Skeletal muscle cell (primary cell): ENCODE data around the gene EXOC4.
"Not testable (repeated sequence)": the region's sequence is repeated elsewhere in the genome, so short reads cannot be mapped to it uniquely, and the experiment has no call there.

ENCODE experiments used
- DNase-seq: peaks from one replicate; pipeline ENCODE4 v3.0.0-alpha.2; 2010; ENCODE audit warnings: low read depth
- H3K4me3 ChIP-seq: 2 replicates; pipeline ENCODE4 v1.5.1; 2011; ENCODE audit warnings: low read depth, mild to moderate bottlenecking, control low read depth, low read length, moderate library complexity

EXOC4 gene

DNA sequence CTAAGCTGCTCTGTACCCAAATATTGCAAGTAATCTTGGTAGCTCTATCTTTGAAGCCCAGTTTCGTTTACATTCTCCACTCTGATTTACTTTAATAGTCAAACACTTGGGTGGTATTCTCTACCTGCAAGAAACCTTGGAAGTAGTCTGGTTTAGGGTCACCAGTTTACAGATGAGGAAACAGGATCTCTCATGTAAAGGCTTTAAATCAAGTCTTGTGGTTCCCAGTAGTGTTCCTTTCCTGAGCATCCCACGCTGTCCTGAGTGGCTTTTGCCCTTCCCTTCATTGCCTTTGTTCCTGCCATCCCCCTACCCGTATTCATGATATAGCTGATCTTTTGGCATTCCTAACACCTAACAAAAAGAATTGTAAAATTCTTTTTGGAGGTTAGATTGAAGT, 20.3 kb downstream of the EXOC4 start:
- no peak for DNase-seq
- no peak overlapping the region for H3K4me3 ChIP-seq

DNA sequence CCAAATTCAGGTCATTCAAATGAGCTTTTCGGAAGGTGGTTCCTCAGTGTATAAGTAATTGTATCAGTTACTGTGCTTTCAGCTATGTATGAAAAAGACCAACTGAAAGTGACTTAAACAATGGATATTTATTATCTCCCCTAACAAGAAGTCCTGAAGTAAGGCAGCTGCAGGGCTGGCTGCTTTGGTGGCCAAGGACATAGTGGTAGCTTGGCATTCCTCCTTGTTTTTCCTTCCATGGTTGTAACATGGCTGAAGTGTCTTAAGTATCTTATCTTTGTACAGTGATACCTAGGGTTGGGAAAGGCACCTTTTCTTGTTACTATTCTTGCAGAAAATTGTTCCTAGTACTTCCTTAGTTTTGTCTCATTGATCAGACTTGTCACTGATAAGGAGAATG, 21.4 kb downstream of the EXOC4 start:
- DNase-seq, result no peak
- H3K4me3 ChIP-seq, result no peak overlapping the region

DNA sequence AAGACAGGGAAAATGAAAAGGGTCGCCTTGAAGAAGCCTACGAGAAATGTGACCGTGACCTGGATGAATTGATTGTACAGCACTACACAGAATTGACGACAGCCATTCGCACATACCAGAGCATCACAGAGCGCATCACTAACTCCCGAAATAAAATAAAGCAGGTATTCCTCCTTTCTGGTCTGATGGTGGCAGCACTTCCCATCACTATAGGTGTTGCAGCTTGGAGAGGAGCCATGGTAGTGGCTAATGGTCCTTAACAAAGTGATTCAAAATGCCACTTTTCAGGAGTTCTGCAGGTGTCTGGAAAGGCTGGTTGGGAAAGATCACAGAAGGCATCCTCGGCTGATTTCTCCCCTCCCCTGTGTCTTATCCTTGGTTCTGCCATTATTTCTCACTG, 22.1 kb downstream of the EXOC4 start:
- DNase-seq, result no peak
- no peak overlapping the region for H3K4me3 ChIP-seq

DNA sequence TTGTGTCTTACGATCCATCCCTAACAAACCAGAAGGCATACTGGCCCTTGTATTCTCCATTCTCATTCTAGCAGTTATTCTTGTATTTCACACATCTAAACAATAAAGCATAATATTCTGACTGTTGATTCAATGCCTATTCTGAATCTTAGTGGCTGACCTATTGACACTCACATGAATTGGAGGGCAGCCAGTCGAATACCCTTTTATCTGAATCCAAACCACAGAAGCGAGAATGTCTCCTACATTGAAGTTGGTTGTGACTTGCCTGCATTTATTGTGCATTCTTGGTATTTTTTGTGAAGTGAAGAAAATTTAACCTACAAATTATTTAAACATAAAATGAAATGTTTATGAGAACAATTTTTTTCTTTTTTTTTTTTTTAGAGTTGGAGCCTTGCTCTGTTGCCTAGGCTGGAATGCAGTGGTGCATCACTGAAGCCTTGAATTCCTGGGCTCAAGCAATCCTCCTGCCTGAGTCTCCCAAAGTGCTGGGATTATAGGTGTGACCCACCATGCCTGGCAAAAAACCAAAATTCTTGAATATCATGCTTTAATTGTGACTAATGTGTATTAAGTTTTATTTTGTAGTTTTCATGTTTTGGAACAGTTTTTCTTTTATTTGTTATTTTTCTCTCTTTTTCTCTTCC, 22.7 kb downstream of the EXOC4 start:
- DNase-seq, result no peak
- H3K4me3 ChIP-seq, result no peak overlapping the region

DNA sequence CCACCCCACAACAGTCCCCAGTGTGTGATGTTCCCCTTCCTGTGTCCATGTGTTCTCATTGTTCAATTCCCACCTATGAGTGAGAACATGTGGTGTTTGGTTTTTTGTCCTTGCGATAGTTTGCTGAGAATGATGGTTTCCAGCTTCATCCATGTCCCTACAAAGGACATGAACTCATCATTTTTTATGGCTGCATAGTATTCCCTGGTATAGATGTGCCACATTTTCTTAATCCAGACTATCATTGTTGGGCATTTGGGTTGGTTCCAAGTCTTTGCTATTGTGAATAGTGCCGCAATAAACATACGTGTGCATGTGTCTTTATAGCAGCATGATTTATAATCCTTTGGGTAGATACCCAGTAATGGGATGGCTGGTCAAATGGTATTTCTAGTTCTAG, 26.1 kb downstream of the EXOC4 start:
- not testable (repeated sequence) for H3K4me3 ChIP-seq, DNase-seq

DNA sequence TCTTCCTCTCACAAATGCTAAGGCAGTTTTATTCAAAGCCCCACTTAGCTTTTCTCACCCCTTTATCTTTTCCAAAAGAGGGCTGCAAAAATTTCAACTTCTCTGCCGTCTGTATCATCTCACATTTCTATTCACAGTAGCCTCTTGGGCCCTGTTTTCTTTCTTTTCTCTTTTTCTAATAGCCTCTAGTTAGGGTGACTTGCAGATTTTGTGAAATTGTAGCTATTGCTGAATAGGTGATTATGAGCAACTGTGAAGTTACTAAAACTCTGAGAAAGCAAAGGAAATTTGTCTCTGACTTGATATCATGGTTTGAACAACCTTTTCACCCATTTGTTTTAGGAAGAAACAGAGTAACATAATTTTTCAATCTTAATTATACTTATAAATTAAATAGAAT, 29.2 kb downstream of the EXOC4 start:
- DNase-seq, result no peak
- no peak overlapping the region for H3K4me3 ChIP-seq

DNA sequence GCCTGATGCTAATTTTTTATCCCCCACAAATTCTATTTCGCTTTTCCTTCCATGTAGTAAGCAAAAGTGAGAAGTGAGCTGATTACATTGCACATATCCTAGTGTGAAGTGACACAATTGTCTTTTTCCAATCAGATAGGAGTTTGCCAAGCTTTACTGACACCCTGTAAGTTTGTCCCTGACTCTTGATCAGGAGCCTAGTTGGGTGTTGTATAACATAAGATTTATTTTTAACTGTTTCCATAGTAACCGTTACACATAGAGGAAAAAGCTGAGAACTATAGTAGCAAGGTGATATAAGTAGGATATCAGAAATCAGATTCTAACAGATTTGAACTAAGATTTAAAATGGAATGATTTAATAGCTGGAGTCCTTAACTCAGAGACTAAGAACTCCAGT, 31.2 kb downstream of the EXOC4 start:
- H3K4me3 ChIP-seq, result no peak overlapping the region
- DNase-seq, result no peak

DNA sequence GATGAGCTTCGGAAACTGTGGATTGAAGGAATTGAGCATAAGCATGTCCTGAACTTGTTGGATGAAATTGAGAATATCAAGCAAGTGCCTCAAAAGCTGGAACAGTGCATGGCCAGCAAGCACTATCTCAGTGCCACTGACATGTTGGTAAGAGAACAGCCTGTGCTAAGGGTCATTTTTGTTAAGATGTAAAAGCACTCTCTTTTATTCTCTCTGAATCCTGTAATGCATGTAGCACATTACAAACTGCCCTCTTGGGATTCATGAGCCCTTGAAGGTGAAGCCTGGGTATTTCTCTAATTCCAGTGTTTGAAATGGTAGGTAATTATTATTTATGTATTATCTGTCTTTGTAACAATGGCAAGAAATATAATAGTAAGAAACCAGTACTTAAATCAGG, 36.1 kb downstream of the EXOC4 start:
- DNase-seq, result no peak
- no peak overlapping the region for H3K4me3 ChIP-seq

DNA sequence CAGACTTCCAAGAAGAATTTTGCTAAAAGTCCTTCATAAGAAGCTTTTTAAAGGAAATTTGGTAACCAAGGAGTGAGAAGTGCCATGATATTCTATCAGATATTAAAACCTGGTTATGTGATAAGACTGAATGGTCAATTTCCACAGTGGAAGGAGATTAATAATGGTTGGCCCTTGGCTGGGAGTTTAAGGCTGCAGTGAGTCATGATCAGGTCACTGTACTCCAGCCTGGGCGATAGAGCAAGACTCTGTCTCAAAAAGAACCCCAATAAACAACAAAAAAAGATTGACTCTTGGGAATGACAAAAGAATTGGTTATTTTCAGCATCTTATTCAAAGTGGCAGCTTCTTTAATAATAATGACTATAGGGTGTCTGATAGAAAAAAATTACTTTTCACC, 37.2 kb downstream of the EXOC4 start:
- no peak overlapping the region for H3K4me3 ChIP-seq
- DNase-seq, result no peak

DNA sequence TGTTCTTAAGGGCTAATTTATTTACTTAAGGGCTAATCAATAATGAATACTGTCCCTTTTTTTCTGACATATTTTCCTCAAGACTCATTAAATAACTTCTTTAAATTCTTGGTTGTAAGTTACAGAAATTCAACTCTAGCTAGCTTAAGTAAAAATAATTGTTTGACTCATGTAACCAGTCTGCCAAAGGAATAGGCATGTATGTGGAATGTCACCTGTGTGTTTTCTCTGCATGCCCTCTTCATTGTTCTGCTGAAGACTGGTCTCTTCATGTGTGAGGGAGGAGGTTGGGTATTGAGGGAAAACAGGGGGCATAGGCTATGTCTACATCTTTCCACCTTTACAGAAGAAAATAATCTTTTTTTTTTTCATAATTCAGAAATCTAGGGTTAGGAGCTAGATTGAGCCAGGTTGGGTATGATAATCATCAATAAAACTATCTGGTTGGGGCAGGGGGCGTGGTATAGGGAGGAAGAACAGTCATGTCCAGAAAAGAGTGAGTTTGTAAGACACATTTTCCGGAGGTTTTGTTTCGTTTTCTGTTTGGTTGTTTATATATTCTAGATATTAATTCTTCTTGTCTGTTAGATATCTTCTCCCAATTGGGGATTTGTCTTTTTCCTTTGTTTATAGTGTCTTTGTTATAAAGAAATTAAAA, 37.9 kb downstream of the EXOC4 start:
- no peak overlapping the region for H3K4me3 ChIP-seq
- no peak for DNase-seq

DNA sequence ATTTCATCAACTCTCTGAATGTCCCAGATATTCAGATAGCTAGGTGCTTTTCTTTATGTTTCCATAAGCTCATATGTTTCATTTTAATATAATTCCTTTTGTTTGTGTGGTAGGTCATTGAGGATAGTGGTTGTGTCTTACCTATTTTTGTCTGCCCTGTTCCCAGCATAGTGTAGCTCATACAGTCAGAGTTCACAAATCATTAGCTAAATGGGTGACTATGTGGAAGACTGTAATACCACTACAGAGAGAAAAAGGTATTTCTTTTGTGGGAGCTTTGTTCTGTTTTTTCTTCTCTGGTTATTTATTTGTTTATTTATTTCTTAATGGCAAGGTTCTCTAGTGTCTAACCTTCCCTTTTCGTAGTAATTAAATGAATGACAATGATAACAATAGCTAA, 39.8 kb downstream of the EXOC4 start:
- no peak overlapping the region for H3K4me3 ChIP-seq
- no peak for DNase-seq

DNA sequence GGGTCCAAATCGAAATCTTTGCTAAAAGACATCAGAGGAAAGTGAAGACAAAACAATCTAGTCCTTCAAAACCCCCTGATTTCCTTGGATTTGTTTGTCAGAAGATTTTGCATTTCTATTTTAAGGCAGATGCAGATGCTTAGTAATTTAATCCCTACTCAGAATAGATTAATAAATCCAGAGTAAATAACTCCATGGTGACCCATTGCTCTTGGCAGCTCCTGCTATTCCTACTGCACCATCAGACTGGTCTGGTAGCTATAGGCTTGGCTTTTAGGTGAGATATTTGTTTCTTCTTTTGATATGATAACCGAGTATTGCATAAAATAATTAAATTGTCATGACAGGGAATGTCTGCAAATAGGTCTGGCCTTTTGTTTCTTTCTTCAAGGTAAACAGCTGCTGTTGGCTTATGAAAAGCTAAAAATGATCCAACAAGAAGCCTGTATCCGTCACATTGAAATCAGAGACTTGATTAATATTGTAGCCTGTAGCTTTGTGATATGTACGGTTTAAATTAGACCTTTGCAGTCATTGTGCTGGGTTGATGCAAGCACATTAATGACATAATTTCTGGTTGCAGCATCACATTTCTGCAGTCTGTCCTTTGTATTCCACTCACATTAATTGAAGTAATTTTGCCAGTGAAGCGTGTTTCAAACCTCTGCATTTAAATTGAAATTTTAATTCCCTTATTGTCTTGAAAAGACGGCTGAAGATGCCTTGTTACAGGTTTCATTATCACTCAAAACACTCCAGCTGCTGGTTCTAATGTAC, 40.7 kb downstream of the EXOC4 start:
- no peak for DNase-seq

DNA sequence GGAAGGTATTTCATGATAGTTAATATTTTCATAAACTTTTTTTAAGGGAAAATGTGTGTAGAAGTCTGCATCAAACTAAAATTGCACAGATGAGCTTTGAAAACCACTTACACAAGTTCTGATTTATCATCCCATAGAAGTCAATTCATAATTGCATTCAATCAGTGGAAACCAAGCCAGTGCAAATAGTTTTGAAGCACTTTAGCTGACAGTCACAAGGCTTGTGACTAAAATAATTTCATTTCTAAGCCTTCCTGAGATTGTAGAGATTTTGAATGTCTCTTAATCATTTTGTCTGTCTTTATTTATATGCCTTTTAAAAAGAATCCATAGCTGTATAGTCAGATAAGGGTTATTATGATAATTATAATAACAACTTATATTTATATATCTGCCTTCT, 41.4 kb downstream of the EXOC4 start:
- H3K4me3 ChIP-seq, result no peak overlapping the region
- DNase-seq, result no peak

More for the DNA sequence above, 40.7 kb downstream of the EXOC4 start:
- H3K4me3 ChIP-seq, result no peak overlapping the region

DNA sequence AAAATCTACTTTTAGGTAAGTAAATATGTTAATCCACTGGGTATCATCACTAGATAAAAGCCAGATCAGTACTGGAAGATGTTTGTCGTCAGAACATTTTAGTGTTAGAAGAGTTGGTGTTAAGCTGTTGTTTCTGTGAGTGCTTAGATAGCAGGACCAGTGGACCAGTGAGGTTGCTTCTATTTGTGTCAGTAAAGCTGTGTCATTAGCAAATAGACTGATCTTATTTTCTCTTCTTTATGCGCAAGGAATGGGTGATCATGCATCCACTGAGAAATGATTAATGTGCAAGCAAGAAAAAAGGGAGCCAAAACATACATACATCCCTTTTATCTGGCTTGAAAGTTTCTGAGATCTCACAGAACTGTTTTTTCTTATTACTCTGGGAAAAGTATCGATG, 42.6 kb downstream of the EXOC4 start:
- no peak overlapping the region for H3K4me3 ChIP-seq
- DNase-seq, result no peak

DNA sequence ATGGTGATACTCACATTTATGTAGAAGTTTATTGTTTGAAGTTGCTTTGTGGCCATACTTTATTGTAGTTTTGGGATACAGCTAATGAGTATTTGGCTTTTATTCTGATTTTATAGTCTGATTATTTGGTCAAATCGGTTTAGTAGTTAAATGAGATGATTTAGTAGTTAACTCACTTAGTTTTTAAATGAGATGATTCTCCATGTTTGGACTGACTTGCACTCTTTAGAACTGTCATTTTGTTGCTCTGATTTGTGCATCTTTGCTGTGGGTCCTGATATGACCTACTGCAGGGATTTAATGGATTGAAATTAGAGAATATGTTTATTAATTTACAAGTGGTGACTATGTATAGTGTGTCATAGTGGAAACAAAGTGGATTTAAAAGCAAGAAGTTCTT, 44.2 kb downstream of the EXOC4 start:
- no peak for DNase-seq

DNA sequence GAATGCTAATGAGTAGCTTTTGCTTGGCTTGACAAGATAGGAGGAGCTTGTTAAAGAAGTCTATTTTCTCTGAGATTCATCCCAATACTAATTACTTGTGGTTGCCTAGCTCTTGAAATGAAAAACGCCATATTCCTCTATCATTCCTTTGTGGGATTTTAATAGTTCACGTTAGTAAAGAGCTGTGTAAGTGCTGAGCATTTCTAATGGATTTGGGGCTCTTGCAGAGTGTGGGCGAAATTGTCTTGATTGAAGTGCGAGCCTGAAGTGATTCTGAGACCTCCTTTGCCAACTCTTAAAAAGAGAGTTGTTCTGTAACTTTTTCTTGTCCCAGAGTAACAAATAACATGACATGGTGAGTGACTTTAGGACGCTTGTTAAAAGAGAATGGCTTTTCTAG, 45.2 kb downstream of the EXOC4 start:
- DNase-seq, result no peak
- H3K4me3 ChIP-seq, result no peak overlapping the region

More for the DNA sequence above, 44.2 kb downstream of the EXOC4 start:
- H3K4me3 ChIP-seq, result no peak overlapping the region

DNA sequence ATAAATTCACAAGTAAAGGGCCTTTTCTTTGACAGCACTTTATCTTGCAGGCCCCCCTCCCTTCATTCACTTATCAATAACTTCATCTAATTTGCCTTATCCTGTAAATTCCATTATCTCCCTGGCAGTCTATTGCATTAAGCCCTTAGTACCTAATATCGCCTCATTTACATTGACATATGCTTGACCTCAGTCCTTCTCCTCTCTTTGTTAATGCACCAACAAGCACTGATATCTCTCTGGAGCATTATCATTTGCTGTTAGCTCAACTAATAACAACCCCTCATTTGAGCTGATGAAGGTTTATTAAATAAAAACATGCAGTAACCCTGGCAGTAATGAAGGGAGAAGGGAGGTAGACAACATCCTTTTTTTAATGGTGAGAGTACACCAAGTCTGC, 46.8 kb downstream of the EXOC4 start:
- H3K4me3 ChIP-seq, result no peak overlapping the region
- no peak for DNase-seq

DNA sequence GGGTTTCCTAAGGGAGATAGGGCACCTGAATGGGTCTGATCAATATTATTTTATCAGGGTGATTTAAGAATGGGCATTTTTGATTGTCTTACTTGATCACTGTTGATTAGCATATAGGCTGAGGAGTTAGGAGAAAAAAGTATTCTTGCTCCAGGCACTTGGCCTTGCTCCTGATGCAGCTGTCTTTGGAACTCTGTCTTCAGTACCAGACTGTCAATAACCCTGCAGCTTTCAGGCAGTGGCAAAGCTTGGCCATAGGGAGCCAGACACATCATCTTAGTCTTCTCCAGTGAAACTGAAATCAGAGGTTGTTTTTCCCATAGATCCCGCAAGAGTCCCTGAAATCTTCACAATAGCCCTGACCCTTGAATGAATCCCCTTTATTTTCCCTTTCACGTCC, 47.2 kb downstream of the EXOC4 start:
- no peak for DNase-seq
- no peak overlapping the region for H3K4me3 ChIP-seq

DNA sequence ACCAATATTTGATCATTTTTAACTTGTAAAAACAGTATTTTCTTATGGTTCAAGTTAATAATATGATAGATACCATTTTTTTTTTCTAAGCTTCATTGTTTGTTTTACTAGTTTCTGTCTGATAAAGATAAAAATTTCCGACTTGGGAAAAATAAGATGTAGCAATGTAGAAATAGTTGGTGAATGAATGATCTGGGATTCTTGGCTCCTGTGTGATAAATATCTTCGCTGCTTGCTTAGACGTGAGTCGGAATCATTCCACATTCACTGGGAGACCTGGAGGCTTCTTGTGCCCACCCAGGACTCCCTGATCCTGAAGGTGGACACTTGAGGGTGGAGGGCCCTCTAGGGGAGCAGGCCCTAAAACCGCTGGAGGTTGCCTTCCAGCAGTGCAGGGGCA, 47.9 kb downstream of the EXOC4 start:
- no peak for DNase-seq
- H3K4me3 ChIP-seq, result no peak overlapping the region

DNA sequence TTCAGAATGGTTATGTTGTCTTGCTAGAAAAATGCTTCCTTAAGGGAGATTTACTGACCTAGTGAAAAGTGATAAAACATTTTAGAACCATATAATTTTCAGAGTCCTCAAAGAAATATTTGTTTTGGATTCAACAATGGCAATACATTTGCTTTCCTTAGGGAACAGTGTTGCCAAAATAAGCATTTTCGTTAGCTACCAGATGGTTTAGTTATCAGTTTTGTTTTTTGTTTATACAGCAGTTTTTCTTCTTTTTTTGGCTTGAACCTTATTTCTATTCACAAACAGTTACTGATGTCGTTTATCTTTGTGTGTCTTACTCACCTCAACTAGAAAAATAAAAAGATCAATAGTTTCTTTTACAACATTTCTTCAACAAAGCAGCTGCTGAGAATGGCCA, 48.6 kb downstream of the EXOC4 start:
- no peak for DNase-seq
- H3K4me3 ChIP-seq, result no peak overlapping the region

DNA sequence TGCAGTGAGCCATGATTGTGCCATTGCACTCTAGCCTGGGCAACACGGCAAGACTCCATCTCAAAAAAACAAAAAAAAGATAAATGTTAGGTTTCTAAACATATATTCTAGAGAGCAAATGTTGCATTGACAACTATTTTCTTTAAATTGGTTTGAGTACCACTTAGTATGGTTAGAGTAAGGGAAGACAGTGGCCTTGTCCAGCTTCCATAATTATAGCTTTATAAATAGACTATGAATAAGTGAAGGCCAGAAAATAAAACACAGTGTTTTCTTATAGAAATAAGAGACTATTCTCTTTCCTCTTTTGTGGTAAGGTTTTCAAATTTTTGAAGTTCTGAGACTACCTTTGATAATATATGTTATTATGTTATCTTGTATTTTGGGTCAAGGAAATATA, 50.5 kb downstream of the EXOC4 start:
- no peak for DNase-seq
- H3K4me3 ChIP-seq, result no peak overlapping the region
